Liver (tissue), 3 donors: ENCODE results near the gene LMAN2.

ENCODE experiments used
- EGR1 ChIP-seq, 2 donors: IDR thresholded peaks; 2 replicates each; pipeline ENCODE4 v1.6.1; 2016 to 2018; ENCODE audit warnings: antibody characterized with exemption in 2 of 2, low read depth in 2 of 2
- FOXA1 ChIP-seq: IDR thresholded peaks from 2 replicates; pipeline ENCODE4 v1.6.1; 2016; ENCODE audit warnings: antibody characterized with exemption
- RAD21 ChIP-seq, 2 donors: IDR thresholded peaks; 2 replicates each; pipeline ENCODE4 v1.6.1; 2016; ENCODE audit warnings: antibody characterized with exemption in 2 of 2, mild to moderate bottlenecking in 2 of 2
- TF ChIP-seq, protein P1 (sequence below): IDR thresholded peaks from 2 replicates; pipeline ENCODE4 v1.6.1; 2016; ENCODE audit warnings: antibody characterized with exemption
- TF ChIP-seq, protein P2 (sequence below): fragments of 150-350 bp; IDR thresholded peaks from 2 replicates; pipeline ENCODE4 v1.5.1; 2017; ENCODE audit warnings: improper control_type of control experiment, low read depth, low read length; ENCODE audit not compliant: missing input control
- donor health status: healthy.
- donor health status: healthy.

DNA sequence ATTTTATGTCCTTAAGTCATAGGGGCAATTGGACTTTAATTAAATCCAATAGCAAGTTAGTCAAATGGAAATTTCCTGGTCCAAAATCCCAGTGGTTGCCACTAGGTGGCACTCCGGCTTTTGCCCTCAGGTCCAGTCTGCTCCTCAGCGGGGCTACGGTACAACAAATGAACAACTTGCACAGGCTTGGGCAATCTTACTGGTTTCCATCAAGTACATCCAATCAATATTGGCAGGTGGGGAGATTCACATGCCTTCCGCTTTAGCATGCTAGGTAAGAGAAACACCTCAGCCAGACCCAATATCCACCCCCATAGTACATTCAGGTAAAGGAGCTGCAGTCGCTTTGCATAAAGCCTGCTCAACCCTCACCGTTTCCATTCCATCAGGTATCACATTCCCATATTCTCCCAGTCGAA is 33.5 kb downstream of the LMAN2 start:
- TF ChIP-seq, protein P1, sequence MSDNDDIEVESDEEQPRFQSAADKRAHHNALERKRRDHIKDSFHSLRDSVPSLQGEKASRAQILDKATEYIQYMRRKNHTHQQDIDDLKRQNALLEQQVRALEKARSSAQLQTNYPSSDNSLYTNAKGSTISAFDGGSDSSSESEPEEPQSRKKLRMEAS = no peak
- TF ChIP-seq, protein P2, sequence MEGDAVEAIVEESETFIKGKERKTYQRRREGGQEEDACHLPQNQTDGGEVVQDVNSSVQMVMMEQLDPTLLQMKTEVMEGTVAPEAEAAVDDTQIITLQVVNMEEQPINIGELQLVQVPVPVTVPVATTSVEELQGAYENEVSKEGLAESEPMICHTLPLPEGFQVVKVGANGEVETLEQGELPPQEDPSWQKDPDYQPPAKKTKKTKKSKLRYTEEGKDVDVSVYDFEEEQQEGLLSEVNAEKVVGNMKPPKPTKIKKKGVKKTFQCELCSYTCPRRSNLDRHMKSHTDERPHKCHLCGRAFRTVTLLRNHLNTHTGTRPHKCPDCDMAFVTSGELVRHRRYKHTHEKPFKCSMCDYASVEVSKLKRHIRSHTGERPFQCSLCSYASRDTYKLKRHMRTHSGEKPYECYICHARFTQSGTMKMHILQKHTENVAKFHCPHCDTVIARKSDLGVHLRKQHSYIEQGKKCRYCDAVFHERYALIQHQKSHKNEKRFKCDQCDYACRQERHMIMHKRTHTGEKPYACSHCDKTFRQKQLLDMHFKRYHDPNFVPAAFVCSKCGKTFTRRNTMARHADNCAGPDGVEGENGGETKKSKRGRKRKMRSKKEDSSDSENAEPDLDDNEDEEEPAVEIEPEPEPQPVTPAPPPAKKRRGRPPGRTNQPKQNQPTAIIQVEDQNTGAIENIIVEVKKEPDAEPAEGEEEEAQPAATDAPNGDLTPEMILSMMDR = peak; percentile 94
- TF ChIP-seq RAD21 (IDR thresholded peaks at IDR 0.05) = peak; percentile 98 to 99
- no peak for TF ChIP-seq EGR1 (IDR thresholded peaks at IDR 0.05; ENCODE audit: low read depth in 2 of 2)
- TF ChIP-seq FOXA1 = no peak
